SK-N-SH (cell line): ENCODE measurements around the gene BCAT1.

Experiments used
- CTCF ChIP-seq: fragments of 200-600 bp; sonication (generic); IDR thresholded peaks from 2 replicates; pipeline ENCODE4 v1.6.1; 2017; ENCODE audit warnings: antibody characterized with exemption, mild to moderate bottlenecking, moderate library complexity
- EP300 ChIP-seq, 2 experiments: IDR thresholded peaks; 2 replicates each; pipeline versions ENCODE4 v1.4.0 to v1.6.1; 2012; ENCODE audit warnings: borderline replicate concordance in 1 of 2, low read depth in 1 of 2, low read length in 1 of 2
- EZH2phosphoT487 ChIP-seq: fragments of 200-600 bp; sonication (generic); IDR thresholded peaks from 2 replicates; pipeline ENCODE4 v1.6.1; 2017; ENCODE audit warnings: low read depth, mixed run types, mild to moderate bottlenecking, antibody characterized with exemption, moderate library complexity, borderline replicate concordance
- IRF3 ChIP-seq: fragments of 150-350 bp; IDR thresholded peaks from 2 replicates; pipeline ENCODE4 v1.6.1; 2016; ENCODE audit warnings: mild to moderate bottlenecking, low read depth, low read length
- NFIC ChIP-seq: IDR thresholded peaks from 2 replicates; pipeline ENCODE4 v1.4.0; 2012; ENCODE audit warnings: borderline replicate concordance
- POLR2AphosphoS5 ChIP-seq: IDR thresholded peaks from 2 replicates; pipeline ENCODE4 v1.6.1; 2012; ENCODE audit warnings: low read depth, low read length
- RFX5 ChIP-seq: IDR thresholded peaks from 2 replicates; pipeline ENCODE4 v1.6.1; 2012; ENCODE audit warnings: mild to moderate bottlenecking, improper control_type of control experiment, low read length
- TAF1 ChIP-seq: IDR thresholded peaks from 2 replicates; pipeline ENCODE4 v1.6.1; 2012; ENCODE audit warnings: low read depth, mild to moderate bottlenecking, low read length, moderate library complexity, borderline replicate concordance
- YY1 ChIP-seq: IDR thresholded peaks from 2 replicates; pipeline ENCODE4 v1.4.0; 2012; ENCODE audit warnings: low read depth, mild to moderate bottlenecking

- TF ChIP-seq YY1 (no peak), CTCF (no peak), EP300 (IDR thresholded peaks at IDR 0.05; ENCODE audit: borderline replicate concordance in 1 of 2, low read depth in 1 of 2, low read length in 1 of 2) (no peak), TAF1 (no peak), EZH2phosphoT487 (no peak), RFX5 (no peak), NFIC (no peak), IRF3 (no peak), POLR2AphosphoS5 (no peak)
Observed at GRCh38 chr12:24901576-24902461, 47.1 kb downstream of the BCAT1 start.
